ENCODE data around the gene ZNF217.

GRCh38 chr20:53608071-53608455 lies 14.4 kb upstream of the ZNF217 start:
- TF ChIP-seq CTCF (IDR thresholded peaks at IDR 0.05) (no peak), POLR2A (IDR thresholded peaks at IDR 0.05) (no peak)
